ENCODE measurements around the gene SOS2. TPM values are rescaled to one million over a fixed set of nuclear protein-coding genes. Genes with fewer than 3 reads are reported as not detected.
"Not testable (repeated sequence)": the region's sequence is repeated elsewhere in the genome, so short reads cannot be mapped to it uniquely, and the experiment has no call there.

The SOS2 gene
- total RNA-seq, 4 donors from 2014 or later, result 23.9 to 29.5 (median 26.2) TPM

DNA sequence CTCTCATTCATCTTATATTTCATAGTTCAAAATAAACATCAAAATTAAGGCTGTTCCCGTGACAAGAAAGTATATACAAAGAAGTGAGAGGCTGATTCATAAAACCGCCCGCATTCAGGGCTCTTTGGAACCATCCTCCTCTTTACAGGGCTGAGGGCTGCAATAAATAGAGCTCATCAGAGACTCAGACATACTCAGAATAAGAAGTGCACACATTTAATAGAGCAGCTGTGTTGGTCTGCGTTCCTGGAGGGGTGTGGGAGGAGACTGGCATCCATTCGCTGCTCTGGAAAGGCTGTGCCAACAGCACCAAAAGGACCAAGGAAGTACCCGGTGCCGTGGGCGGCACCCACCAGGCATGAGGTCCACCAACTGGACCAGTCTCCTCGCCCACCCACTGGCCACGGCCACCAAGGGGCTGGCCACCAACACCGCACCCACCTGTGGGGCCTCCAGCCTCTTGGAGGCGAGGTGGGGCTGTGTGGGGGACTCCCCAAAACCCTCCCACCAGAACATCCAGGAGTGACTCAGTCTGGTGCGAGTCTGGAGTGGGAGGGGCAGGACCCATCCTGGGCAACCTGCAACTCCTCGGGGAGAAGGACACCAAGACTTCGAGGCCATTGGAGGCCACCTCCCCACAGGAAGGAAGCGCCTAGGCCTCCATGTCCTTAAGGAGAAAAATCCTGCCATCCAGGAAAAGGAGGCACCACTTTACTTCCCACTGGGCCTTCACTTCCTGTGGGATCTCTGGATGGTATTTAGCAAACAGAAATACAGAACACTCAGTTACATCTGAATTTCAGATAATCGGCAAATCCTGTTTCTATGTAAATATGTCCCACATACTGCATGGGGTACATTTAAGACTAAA lies 147.7 kb downstream of the SOS2 start:
- no peak for DNase-seq (ENCODE audit: low spot score in 2 of 2)
- no peak overlapping the region for H3K4me3 ChIP-seq (ENCODE audit: low read depth, poor library complexity, severe bottlenecking)
- 64 to 78% methylated on average over 17 of the region's 17 CpGs for WGBS, 2 donors
- intact Hi-C loops (cut with DNase I; ENCODE audit: low total_unique reads), result no loop called here
- TF ChIP-seq, protein P1, sequence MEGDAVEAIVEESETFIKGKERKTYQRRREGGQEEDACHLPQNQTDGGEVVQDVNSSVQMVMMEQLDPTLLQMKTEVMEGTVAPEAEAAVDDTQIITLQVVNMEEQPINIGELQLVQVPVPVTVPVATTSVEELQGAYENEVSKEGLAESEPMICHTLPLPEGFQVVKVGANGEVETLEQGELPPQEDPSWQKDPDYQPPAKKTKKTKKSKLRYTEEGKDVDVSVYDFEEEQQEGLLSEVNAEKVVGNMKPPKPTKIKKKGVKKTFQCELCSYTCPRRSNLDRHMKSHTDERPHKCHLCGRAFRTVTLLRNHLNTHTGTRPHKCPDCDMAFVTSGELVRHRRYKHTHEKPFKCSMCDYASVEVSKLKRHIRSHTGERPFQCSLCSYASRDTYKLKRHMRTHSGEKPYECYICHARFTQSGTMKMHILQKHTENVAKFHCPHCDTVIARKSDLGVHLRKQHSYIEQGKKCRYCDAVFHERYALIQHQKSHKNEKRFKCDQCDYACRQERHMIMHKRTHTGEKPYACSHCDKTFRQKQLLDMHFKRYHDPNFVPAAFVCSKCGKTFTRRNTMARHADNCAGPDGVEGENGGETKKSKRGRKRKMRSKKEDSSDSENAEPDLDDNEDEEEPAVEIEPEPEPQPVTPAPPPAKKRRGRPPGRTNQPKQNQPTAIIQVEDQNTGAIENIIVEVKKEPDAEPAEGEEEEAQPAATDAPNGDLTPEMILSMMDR (IDR thresholded peaks at IDR 0.05), result no peak
- no peak for TF ChIP-seq POLR2A (IDR thresholded peaks at IDR 0.05)

DNA sequence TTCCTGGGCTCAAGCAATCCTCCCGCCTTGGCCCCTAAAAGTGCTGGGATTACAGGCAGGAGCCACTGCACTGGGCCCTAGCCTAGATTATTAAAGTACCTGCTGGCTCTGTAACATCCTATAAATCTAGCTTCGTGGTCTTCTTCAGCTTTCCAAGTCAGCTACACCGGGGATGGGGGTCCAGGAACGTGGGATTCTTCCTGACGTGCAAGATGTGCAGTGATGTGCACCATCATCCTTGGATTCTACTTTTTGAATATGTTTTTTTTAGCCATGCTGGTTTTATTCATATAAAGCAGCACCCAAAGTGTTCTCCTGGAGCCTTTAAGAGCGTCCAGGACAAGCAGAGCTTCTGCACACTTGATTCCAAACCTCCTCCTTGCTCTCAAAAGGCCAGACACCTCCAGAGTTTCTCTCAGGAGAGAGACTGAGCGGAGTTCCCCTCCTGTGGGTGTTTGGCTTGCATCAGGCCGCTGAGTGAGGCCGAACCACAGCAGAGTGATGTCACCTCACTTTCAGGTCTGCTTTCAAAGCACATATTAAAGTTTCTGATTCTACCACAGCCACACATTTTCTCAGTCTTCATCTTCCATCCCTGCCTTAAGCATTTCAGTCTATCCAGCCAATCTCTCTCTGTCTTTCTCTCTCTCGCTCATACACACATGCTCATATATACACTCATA lies 148.5 kb downstream of the SOS2 start:
- no peak overlapping the region for H3K4me3 ChIP-seq (ENCODE audit: low read depth, poor library complexity, severe bottlenecking)
- WGBS, 2 donors, result 65 to 69% methylated on average over 10 of the region's 10 CpGs
- TF ChIP-seq, protein P1 (IDR thresholded peaks at IDR 0.05), result no peak
- TF ChIP-seq POLR2A (IDR thresholded peaks at IDR 0.05), result no peak
- intact Hi-C loops (cut with DNase I; ENCODE audit: low total_unique reads), result no loop called here
- peak in 1 of 2 donors; percentile 57 for DNase-seq (ENCODE audit: low spot score in 2 of 2)

DNA sequence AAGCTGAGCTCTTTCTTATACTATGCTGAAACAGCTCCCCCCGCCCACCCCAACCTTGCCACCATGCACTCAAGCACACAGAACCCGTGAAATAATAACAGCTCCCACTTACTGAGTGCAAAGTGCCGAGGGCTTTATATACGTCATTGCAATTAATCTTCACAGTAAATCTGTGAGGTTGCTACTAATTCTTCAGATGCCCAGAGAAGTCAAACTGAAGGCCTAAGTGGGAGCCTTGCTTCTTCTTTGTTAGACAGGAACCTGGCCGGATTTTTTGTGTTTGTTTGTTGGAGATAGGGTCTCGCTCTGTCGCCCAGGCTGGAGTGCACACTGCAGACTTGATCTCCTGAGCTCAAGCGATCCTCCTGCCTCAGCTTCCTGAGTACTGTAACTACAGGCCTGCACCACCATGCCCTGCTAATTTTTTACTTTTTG lies 149.1 kb downstream of the SOS2 start:
- TF ChIP-seq, protein P1 (IDR thresholded peaks at IDR 0.05), result no peak
- no peak for TF ChIP-seq POLR2A (IDR thresholded peaks at IDR 0.05)
- intact Hi-C loops (cut with DNase I; ENCODE audit: low total_unique reads), result no loop called here
- H3K4me3 ChIP-seq (ENCODE audit: low read depth, poor library complexity, severe bottlenecking), result no peak overlapping the region
- 44 to 57% methylated on average over 8 of the region's 8 CpGs for WGBS, 2 donors
- DNase-seq (ENCODE audit: low spot score in 2 of 2), result no peak

DNA sequence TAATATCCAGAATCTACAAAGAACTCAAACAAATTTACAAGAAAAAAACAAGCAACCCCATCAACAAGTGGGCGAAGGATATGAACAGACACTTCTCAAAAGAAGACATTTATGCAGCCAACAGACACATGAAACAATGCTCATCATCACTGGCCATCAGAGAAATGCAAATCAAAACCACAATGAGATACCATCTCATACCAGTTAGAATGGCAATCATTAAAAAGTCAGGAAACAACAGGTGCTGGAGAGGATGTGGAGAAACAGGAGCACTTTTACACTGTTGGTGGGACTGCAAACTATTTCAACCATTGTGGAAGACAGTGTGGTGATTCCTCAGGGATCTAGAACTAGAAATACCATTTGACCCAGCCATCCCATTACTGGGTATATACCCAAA lies 152.3 kb downstream of the SOS2 start:
- DNase-seq (ENCODE audit: low spot score in 2 of 2); H3K4me3 ChIP-seq (ENCODE audit: low read depth, poor library complexity, severe bottlenecking); intact Hi-C loops (cut with DNase I; ENCODE audit: low total_unique reads): not testable (repeated sequence)
- WGBS, 2 donors, result 95 to 96% methylated on average over 1 of the region's 1 CpG

DNA sequence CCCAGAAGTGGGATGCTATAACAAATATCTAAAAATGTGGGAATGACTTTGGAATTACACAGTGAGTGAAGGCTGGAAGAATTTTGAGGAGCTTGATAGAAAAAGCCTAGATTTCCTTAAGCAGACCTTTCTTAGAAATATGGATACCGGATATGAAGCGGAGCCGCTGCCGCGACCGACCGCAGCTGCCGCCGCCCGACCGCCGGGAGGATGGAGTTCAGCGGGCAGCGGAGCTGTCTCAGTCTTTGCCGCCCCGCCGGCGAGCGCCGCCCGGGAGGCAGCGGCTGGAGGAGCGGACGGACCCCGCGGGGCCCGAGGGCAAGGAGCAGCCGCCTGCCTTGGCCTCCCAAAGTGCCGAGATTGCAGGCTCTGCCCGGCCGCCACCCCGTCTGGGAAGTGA lies 157.7 kb downstream of the SOS2 start:
- 94 to 96% methylated on average over 27 to 28 of the region's 32 CpGs for WGBS, 2 donors

DNA sequence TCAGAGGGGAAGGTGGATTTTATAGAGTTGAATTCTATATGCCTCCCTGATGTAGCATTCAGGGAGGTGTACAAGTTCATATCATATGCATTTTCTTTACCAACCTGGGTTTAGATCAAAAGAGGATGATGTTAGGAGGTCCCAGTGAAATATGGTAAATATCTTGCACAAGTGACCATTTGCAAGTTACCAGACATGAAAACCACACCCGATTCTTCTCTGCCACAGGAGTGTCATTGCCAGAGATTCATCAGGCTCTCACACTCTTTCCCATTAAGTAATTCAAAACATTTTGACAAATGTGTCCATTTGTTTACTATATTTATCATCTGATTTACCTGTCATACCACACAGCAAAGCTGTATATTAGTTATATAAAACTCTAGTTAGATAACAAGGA lies 159.0 kb downstream of the SOS2 start:
- intact Hi-C loops (cut with DNase I; ENCODE audit: low total_unique reads), result no loop called here
- DNase-seq (ENCODE audit: low spot score in 2 of 2), result no peak
- 19 to 78% methylated on average over 1 of the region's 1 CpG for WGBS, 2 donors
- no peak for TF ChIP-seq POLR2A (IDR thresholded peaks at IDR 0.05)
- TF ChIP-seq, protein P1 (IDR thresholded peaks at IDR 0.05), result no peak
- no peak overlapping the region for H3K4me3 ChIP-seq (ENCODE audit: low read depth, poor library complexity, severe bottlenecking)

More for the DNA sequence above, 157.7 kb downstream of the SOS2 start:
- peak in 1 of 2 donors; percentile 21 for DNase-seq (ENCODE audit: low spot score in 2 of 2)
- intact Hi-C loops (cut with DNase I; ENCODE audit: low total_unique reads); H3K4me3 ChIP-seq (ENCODE audit: low read depth, poor library complexity, severe bottlenecking): not testable (repeated sequence)

All from lower leg skin (tissue), 4 donors.